HG03558 (cell line): Measurements from ENCODE around the gene ZDHHC12.
"Not testable (repeated sequence)": the region's sequence is repeated elsewhere in the genome, so short reads cannot be mapped to it uniquely, and the experiment has no call there.

Experiments used
- ATAC-seq: cut with Tn5 transposase; IDR thresholded peaks from one replicate; pipeline ENCODE4 v1.9.1; 2021; ENCODE audit warnings: moderate number of reproducible peaks; ENCODE audit not compliant: unreplicated experiment; ENCODE audit errors: extremely low read depth

Gene ZDHHC12

DNA sequence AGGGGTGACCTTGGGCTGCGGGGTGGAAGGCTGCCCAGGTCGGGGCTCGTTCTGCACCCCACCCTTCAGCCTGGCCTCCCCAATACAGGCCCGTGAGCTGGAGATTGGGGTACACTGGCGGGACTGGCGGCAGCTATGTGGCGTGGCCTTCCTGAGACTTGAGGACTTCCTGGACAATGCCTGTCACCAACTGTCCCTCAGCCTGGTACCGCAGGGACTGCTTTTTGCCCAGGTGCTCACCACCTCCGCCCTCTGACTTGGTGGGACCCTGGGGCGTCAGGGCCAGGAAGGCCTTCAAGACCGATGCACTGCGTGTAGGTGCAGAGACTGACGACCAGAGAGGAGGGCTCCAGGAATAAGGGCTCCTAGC, 10.5 kb downstream of the ZDHHC12 start:
- no peak for ATAC-seq

DNA sequence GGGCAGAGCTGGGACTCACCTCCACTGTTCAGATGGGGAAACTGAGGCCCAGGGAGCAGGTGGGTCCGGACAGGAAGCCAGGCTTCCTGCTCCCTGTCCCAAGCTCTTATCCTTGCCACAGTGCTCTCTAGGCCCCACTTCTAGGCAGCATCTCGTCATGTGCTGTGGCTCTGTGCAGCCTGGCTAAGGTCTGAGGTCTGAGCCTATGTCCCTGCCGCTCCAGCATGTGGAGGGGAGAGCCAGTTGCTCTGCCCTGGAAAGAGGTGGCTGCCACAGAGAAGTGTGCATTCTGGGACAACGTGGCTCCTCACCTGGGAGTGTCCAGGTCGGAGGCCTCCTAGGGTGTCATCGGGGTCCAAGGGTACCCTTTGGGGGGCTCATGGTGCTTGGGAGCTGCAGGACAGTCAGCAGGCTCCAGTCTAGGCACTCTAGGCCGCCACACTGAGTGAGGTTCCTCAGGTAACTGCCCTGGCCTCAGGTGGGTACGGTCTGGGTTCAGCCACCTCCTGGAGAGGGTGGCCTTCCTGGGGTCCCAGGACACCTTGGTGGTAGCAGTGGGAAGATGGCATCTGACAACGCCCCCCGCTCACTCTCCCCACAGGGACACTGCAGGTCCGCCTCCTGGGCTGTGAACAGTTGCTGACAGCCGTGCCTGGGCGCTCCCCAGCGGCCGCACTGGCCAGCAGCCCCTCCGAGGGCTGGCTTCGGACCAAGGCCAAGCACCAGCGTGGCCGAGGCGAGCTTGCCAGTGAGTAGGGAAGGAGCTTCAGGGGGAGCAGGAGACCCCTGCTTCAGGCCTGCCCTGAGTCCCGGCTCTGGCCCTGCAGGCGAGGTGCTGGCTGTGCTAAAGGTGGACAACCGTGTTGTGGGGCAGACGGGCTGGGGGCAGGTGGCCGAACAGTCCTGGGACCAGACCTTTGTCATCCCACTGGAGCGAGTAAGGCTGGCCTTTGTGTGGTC, 11.2 kb downstream of the ZDHHC12 start:
- ATAC-seq = no peak

DNA sequence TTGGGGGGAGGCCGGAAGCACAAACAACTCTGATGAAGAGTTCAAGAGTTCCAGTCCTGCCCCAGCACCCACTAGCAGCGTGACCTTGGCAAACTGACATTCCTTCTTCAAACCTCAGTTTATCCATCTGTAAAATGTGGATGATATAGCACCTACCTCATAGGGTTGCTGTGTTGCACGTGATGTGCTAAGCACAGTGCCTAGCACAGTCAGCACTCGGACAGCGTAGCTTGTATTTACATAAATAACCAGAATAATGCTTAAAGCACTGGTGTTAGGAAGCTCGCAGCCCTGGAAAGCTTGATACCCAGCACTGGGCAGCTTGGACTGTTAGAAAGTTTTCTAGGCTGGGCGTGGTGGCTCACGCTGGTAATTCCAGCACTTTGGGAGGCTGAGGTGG, 16.5 kb downstream of the ZDHHC12 start:
- no peak for ATAC-seq

GRCh38 chr9:128706671-128707381, 17.1 kb downstream of the ZDHHC12 start:
- no peak for ATAC-seq

GRCh38 chr9:128706045-128706444, 17.9 kb downstream of the ZDHHC12 start:
- ATAC-seq = no peak

- ATAC-seq = no peak
Measured at GRCh38 chr9:128705051-128705965, 18.6 kb downstream of the ZDHHC12 start.

GRCh38 chr9:128704356-128704670, 19.6 kb downstream of the ZDHHC12 start:
- ATAC-seq = no peak

GRCh38 chr9:128703616-128704355, 20.1 kb downstream of the ZDHHC12 start:
- ATAC-seq = no peak

DNA sequence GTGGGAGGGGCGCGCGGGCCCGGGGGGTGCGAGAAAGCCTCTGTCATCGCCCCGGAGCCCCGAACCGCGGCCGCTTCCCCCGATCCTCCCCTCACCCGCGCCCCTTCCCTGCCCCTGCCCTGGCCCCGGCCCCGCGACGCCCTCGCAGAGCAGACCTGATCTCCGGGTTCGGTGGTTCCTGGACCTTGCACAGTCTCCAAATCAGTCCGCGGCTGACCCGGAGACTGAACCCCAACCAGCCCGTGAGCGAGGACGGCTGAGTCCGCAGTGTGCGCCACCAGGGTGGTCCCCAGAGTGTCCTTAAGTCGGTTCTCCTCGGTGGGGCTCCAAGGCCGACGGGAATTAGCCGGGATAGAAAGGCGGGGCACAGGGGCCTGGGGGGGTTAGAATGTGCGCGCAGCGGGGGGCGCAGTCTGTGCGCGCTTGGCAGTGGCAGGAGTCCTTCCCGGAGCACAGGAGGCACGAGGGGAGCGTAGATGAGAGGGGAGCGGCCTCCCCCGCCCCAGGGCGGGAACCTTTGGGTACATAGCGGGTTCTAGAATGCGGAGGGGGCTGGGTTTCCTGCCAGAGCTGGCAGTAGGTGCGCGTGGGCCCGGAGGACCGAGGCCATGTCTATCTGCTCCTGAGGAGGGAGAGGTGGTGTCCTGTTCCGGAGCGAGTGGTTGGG, 20.8 kb downstream of the ZDHHC12 start:
- no peak for ATAC-seq

DNA sequence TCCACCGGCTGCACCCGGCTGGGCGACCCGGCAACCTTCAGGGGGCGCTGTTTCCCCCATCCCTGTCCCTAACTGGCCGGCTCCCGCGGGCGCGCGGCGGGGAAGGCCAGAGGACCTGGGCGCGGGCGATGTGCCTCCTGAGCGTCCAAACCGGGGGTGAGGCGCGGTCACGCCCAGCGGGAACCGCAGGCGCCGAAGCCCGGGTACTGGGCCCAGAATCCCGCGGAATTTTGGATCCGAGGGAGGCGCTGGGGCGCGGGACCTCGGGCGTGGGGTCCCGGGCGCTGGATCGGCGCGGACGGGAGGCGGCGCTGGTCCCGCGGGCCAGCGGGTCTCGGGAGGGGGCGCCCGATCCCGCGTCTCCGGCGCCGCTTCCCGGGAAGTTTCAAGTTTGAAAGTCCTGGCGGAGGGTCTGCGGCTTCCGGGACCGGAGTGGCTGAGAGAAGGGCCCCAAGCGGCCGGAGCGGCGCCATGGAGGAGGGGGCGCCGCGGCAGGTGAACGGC, 21.4 kb downstream of the ZDHHC12 start, which contains the start of gene PKN3:
Gene PKN3, plus strand, starts transcription at position 59 of the 504 bp plus-strand sequence. Its CDS starts 413 bp downstream, at position 472.
- ATAC-seq = peak; percentile 48

- no peak for ATAC-seq
Measured at GRCh38 chr9:128701227-128701854, 22.6 kb downstream of the ZDHHC12 start.

DNA sequence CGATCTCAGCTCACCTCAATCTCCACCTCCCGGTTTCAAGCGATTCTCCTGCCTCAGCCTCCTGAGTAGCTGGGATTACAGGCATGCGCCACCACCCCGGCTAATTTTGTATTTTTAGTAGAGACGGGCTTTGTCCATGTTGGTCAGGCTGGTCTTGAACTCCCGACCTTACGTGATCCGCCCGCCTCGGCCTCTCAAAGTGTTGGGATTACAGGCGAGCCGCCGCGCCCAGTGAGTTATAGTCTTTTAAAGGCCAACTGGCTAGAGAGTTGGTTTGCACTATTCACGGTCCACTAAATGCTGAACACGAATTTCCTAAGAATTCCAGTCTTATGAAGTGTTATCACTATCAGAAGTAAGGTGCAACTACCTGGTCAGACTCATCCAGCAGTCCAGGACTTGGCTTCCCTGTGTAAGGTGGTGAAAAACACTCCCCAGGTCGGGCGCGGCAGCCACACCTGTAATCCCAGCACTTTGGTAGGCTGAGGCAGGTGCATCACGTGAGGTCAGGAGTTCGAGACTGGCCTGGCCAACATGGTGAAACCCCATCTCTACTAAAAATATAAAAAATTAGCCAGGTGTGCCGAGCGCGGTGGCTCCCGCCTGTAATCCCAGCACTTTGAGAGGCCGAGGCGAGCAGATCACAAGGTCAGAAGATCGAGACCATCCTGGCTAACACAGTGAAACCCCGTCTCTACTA, 24.7 kb downstream of the ZDHHC12 start:
- not testable (repeated sequence) for ATAC-seq

DNA sequence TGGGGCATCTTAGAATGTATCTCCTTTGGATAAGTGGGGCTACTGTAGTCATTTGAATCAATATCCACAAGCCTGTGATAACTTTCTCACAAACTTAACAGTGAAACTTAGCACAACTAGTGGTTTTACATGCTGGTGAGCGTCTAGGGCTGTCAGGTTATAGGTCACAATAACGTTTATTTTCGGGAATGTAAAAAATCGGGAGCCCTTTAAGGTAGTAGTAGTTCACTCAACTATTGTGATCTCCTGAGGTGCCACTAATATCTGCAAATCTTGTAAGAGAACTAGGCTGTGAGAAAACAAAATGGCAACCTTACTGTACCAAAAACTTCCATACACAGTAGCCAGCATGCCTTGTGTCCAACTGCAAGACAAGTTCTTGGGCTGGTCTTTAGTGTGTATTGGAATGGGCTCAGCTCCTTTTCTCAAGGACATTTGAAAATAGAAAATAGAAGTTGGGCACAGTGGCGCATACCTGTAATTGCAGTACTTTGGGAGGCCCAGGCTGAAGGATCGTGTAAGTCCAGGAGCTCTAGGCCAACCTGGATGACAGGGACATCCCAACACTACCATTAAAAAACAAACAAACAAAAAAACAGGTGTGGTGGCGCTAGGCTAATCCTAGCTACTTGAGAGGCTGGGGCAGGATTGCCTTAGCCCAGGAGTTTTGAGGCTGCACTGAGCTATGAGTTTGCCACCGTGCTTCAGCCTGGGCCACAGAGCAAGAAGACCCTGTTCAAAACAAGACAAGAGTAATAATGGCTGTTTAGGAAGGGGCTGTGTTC, 26.8 kb downstream of the ZDHHC12 start:
- ATAC-seq = no peak

DNA sequence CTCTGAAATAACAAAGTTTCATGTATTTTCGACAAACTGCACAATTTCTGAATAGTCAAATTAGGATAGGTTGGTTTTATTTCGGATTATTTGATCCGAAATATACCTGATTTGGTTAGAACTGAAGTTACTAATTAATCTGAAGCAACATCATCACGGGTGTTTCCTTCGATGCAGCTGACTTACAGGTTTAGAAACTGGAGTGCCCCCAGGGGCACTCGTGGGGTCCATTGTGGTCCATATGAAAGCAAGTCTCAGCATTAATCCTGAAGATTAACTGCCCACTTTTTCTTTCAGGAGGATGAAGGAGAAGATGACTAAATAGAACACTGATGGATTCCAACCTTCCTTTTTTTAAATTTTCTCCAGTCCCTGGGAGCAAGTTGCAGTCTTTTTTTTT, 29.6 kb downstream of the ZDHHC12 start:
- ATAC-seq = no peak

DNA sequence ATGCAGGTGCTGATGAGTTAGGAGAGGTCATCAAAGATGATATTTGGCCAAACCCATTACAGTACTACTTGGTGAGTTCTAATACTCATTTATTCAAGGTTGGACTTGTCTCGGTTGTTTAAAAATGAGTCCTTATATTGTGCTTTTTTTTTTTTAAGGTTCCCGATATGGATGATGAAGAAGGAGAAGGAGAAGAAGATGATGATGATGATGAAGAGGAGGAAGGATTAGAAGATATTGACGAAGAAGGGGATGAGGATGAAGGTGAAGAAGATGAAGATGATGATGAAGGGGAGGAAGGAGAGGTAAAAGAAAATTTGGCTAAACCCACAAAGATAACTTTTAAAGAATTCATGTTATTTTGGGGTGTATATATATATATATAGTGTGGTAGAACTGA, 30.2 kb downstream of the ZDHHC12 start:
- ATAC-seq = not testable (repeated sequence)

GRCh38 chr9:128690684-128691034, 33.3 kb downstream of the ZDHHC12 start:
- no peak for ATAC-seq
